22Rv1 (cell line): ENCODE results near the gene ZC3H10.

Source experiments
- CTCF ChIP-seq: fragments of 450-650 bp; IDR thresholded peaks from 2 replicates; pipeline ENCODE4 v1.5.1; 2017; ENCODE audit warnings: mild to moderate bottlenecking
- ZFX ChIP-seq: fragments of 450-650 bp; IDR thresholded peaks from 2 replicates; pipeline ENCODE4 v1.6.1; 2017; ENCODE audit warnings: antibody characterized with exemption, borderline replicate concordance

- TF ChIP-seq CTCF = no peak
- no peak for TF ChIP-seq ZFX
Measured at GRCh38 chr12:56101045-56101444, 17.0 kb upstream of the ZC3H10 start.
